Heart right ventricle (tissue), 16 donors: ENCODE measurements around the gene CHMP3. TPM values are rescaled to one million over a fixed set of nuclear protein-coding genes. Genes with fewer than 3 reads are reported as not detected.

Experiments
- ATAC-seq, 8 donors: fragments of 200-7000 bp; cut with Tn5 transposase; one replicate each; pipeline ENCODE4 v1.9.1; 2020; ENCODE audit warnings: mild to moderate bottlenecking in 8 of 8, moderate library complexity in 8 of 8, moderate number of reproducible peaks in 1 of 8
- DNase-seq, 2 donors: peaks; one replicate each; pipeline ENCODE4 v3.0.0-alpha.2; 2020
- H3K27ac ChIP-seq, 10 donors: fragments of 200-600 bp; sonication (generic) in 2 of 10; one replicate each; pipeline versions ENCODE4 v1.5.0 to v1.8.0; 2020 to 2022; ENCODE audit warnings: mild to moderate bottlenecking in 3 of 10
- H3K27me3 ChIP-seq, 7 donors: fragments of 200-600 bp; one replicate each; pipeline ENCODE4 v1.8.0; 2021 to 2022; ENCODE audit warnings: mild to moderate bottlenecking in 2 of 7
- H3K36me3 ChIP-seq, 9 donors: fragments of 200-600 bp; sonication (generic) in 1 of 9; one replicate each; pipeline versions ENCODE4 v1.5.0 to v1.8.0; 2020 to 2022; ENCODE audit warnings: mild to moderate bottlenecking in 2 of 9
- H3K4me1 ChIP-seq, 9 donors: fragments of 200-600 bp; sonication (generic) in 1 of 9; one replicate each; pipeline versions ENCODE4 v1.5.0 to v1.8.0; 2020 to 2022; ENCODE audit warnings: mild to moderate bottlenecking in 4 of 9
- H3K4me3 ChIP-seq, 10 donors: fragments of 200-600 bp; sonication (generic) in 2 of 10; one replicate each; pipeline versions ENCODE4 v1.5.0 to v1.8.0; 2020 to 2022; ENCODE audit warnings: mild to moderate bottlenecking in 7 of 10, moderate library complexity in 2 of 10
- H3K9me3 ChIP-seq, 11 donors: fragments of 200-600 bp in 10 of 11; sonication (generic) in 2 of 11; one replicate each; pipeline versions ENCODE4 v1.5.0 to v1.8.0; 2013 to 2022; ENCODE audit warnings: mild to moderate bottlenecking in 2 of 11, control low read depth in 1 of 11, moderate library complexity in 1 of 11
- WGBS, 2 donors: extraction: QIAGEN DNeasy Blood & Tissue Kit; methylation state at CpG; one replicate each; pipeline ENCODE4 v1.1.7; 2013; ENCODE audit warnings: inconsistent platforms in 1 of 2; 5-methylcytosine and 5-hydroxymethylcytosine counted together
- intact Hi-C, 10 donors: fragments of 100-400 bp; cut with DNase I; formaldehyde crosslinking; loops; one replicate each; pipeline versions ENCODE4 v1.11.1 to v1.14.2; 2022
- polyA plus RNA-seq, 2 donors: library from polyadenylated mRNA; stranded (reverse); fragments of 200-250 nt; gene quantifications; one replicate each; pipeline ENCODE4 v1.2.3, GENCODE V29; 2013
- total RNA-seq, 10 donors: library from RNA; stranded (reverse); fragmentation: NEBNext Ultra II Directional in 3 of 10; extraction: Animal tissue kit (Norgen Biotek cat#: 25700) in 3 of 10; gene quantifications; one replicate each; pipeline versions ENCODE4 v1.2.1 to v1.2.4, GENCODE V29; 2021 to 2023
- TF ChIP-seq, protein P1 (sequence below), 9 donors: fragments of 200-600 bp; sonication (generic) in 2 of 9; IDR thresholded peaks; one replicate each; pipeline versions ENCODE4 v1.5.0 to v1.8.0; 2021 to 2022; ENCODE audit warnings: antibody characterized with exemption in 9 of 9, mild to moderate bottlenecking in 5 of 9, moderate library complexity in 1 of 9
- donor health status: Arrhythmogenic right ventricular cardiomyopathy.
- donor health status: ischemic (EF 13 %, LVEDD 7.1; RV severe dilation, severe dysfunction).
- donor health status: healthy with polysubstance abuse.
- donor health status: DM: no; HTN: yes; CAD: no.
- donor health status: DM: no; HTN: no; CAD: no.
- donor health status: ischemic (EF 25% LVEDD 6.9; RV normal size, moderate dysfunction).
- donor health status: ischemic (EF 25% LVEDD 5.7; RV mildly dilated, moderate dysfunction).
- donor health status: healthy.
- donor health status: DM: yes; HTN: yes; CAD: no.
- donor health status: Ischemic cardiomyopathy.
- donor health status: ischemic (EF 35%, LVEDD 5.7; RV mildly dilated, moderate dysfunction).
- donor health status: nonischemic (EF 11% LVEDD 7.7; RV severe dilation, severe dysfunction).
- donor health status: DM: yes; HTN: yes; CAD: no.
- donor health status: PGD.
- donor health status: ischemic (EF 29% LVEDD 5.4; RV normal size, mild dysfunction).
- donor health status: nonischemic (EF 23%, LVEDD 6.1; RV moderate dilation, normal function).

The CHMP3 gene
- total and polyA plus RNA-seq, 12 donors: 31.3 to 180 (median 158) TPM

DNA sequence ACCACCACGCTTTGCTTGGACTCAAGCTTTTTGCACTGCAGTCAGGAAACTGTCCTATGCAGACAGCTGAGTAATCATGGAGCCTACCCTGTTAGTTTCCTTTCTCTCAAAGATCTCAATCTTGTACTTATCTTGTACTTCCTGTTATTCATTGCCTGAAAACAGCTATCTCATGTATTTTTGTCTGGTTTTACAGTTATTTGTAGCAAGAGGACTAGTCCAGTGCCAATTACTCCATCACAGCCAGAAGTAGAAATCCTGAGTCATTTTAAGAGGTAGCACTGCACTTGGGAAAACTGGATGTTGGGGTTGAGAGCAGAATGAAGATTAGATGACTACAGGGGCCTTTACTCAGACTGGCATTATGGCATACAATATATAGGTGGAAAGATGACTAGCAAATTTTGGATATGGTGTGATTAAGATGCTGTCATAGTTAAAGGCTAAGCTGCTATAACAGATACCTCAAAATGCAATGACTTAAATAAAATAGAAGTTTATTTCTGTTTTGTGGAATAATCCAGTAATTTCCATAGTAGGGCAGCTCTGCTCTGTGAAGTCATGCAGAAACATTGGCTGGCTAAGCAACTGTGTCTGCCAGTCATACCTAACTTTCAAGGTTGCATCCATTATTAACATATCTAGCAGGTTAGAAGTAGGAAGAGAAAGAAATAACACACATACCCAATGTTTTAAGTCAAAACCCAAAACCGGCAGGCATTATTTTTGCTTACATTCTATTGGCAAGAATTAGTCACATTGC lies 21.1 kb upstream of the CHMP3 start:
- Histone ChIP-seq H3K27me3 (no peaks in the 10 kb centered on the region), H3K4me3 (no peak overlapping the region), H3K36me3 (no peaks in the 10 kb centered on the region), H3K27ac (peak overlapping the region in 2 of 10 donors; percentile 42 to 68), H3K4me1 (peaks cover 0 to 15% (median 10%) of the 10 kb centered on the region in 9 donors), H3K9me3 (no peaks in the 10 kb centered on the region)
- DNase-seq: no peak
- 64 to 73% methylated on average over 2 of the region's 2 CpGs for WGBS, 2 donors
- intact Hi-C loops: no loop called here
- ATAC-seq: peak in 6 of 8 donors; percentile 42 to 78 (median 61)
- TF ChIP-seq, protein P1, sequence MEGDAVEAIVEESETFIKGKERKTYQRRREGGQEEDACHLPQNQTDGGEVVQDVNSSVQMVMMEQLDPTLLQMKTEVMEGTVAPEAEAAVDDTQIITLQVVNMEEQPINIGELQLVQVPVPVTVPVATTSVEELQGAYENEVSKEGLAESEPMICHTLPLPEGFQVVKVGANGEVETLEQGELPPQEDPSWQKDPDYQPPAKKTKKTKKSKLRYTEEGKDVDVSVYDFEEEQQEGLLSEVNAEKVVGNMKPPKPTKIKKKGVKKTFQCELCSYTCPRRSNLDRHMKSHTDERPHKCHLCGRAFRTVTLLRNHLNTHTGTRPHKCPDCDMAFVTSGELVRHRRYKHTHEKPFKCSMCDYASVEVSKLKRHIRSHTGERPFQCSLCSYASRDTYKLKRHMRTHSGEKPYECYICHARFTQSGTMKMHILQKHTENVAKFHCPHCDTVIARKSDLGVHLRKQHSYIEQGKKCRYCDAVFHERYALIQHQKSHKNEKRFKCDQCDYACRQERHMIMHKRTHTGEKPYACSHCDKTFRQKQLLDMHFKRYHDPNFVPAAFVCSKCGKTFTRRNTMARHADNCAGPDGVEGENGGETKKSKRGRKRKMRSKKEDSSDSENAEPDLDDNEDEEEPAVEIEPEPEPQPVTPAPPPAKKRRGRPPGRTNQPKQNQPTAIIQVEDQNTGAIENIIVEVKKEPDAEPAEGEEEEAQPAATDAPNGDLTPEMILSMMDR (IDR thresholded peaks at IDR 0.05): no peak

DNA sequence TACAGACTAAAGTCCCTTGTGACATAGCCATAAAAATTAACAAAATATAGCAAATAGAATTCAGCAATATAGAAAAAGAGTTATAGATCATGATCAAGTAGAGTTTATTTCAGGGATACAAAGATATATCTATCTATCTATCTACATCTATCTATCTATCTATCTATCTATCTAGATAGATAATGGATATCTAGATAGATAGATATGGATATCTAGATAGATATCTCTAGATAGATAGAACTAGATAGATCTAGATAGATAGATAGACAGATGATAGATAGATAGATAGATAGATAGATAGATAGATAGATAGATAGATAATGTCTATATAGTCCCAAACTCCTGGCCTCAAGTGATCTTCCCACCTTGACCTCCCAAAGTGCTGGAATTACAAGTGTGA lies 17.3 kb upstream of the CHMP3 start:
- H3K36me3 ChIP-seq: no peaks in the 10 kb centered on the region
- H3K27me3 ChIP-seq: no peaks in the 10 kb centered on the region
- H3K9me3 ChIP-seq: peaks cover 0 to 11% (median 0%) of the 10 kb centered on the region in 11 donors
- no peak overlapping the region for H3K27ac ChIP-seq
- intact Hi-C loops: no loop called here
- no peak overlapping the region for H3K4me3 ChIP-seq
- TF ChIP-seq, protein P1 (IDR thresholded peaks at IDR 0.05): no peak
- peaks cover 0 to 15% (median 10%) of the 10 kb centered on the region in 9 donors for H3K4me1 ChIP-seq
- no peak for DNase-seq
- no peak for ATAC-seq

DNA sequence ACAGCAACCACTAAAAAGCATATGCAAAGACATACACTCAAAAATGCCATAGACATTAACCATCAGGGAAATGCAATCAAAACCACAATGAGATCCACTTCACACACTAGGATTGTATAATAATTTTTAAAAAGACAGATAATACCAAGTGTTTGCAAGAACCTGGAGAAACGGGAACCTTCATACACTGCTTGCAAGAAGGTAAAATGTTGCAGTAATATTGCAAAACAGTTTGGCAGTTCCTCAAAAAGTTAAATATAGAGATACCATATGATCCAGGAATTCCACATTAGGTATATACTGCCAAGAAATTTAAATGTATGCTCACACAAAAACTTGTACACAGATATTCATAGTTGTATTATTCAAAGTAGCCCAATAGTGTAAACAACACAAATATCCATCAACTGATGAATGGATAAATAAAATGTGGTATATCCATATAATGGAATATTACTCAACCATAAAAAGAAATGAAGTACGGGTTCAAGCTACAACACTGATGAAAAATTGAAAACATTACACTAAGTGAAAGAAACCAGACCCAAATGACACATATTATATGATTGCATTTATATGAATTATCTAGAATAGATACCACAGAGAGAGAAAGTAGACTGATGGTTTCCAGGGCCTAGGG lies 14.7 kb upstream of the CHMP3 start:
- no peaks in the 10 kb centered on the region for H3K27me3 ChIP-seq
- TF ChIP-seq, protein P1 (IDR thresholded peaks at IDR 0.05): no peak
- H3K9me3 ChIP-seq: peaks cover 0 to 11% (median 0%) of the 10 kb centered on the region in 11 donors
- intact Hi-C loops: no loop called here
- H3K4me1 ChIP-seq: no peaks in the 10 kb centered on the region
- WGBS, 2 donors: 91 to 93% methylated on average over 2 of the region's 2 CpGs
- ATAC-seq (no peak), DNase-seq (no peak)
- no peak overlapping the region for H3K4me3 ChIP-seq
- H3K36me3 ChIP-seq: no peaks in the 10 kb centered on the region
- no peak overlapping the region for H3K27ac ChIP-seq

DNA sequence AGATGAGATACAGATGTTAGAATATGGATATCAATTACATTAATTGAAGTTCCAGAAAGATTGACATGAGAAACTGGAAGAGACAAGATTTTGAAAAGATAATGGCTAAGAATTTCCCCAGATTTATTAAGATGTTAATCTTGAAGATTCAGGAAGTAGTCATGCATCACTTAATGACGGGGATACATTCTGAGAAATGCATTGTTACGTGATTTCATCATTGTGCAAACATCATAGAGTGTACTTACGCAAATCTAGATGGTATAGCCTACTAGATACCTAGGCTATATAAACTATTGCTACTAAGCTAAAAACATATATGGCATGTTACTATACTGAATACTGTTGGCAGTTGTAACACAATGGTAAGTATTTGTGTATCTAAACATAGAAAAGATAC lies 6.8 kb upstream of the CHMP3 start:
- intact Hi-C loops: no loop called here

More for the DNA sequence above, 6.8 kb upstream of the CHMP3 start:
- Histone ChIP-seq H3K9me3 (no peaks in the 10 kb centered on the region), H3K4me3 (no peak overlapping the region), H3K27me3 (no peaks in the 10 kb centered on the region), H3K27ac (no peak overlapping the region), H3K36me3 (no peaks in the 10 kb centered on the region), H3K4me1 (peaks cover 0 to 9% (median 0%) of the 10 kb centered on the region in 9 donors)
- no peak for ATAC-seq
- TF ChIP-seq, protein P1 (IDR thresholded peaks at IDR 0.05): no peak
- WGBS, 2 donors: 77 to 86% methylated on average over 3 of the region's 3 CpGs
- no peak for DNase-seq
